NT2/D1 (cell line): ENCODE measurements around the gene GNAL.

ENCODE experiments used
- SUZ12 ChIP-seq: IDR thresholded peaks from 2 replicates; pipeline ENCODE4 v1.6.1; 2011; ENCODE audit not compliant: insufficient read length, insufficient read depth; ENCODE audit errors: extremely low read depth
- YY1 ChIP-seq: IDR thresholded peaks from 2 replicates; pipeline ENCODE4 v1.6.1; 2011; ENCODE audit not compliant: insufficient read length, insufficient read depth

DNA sequence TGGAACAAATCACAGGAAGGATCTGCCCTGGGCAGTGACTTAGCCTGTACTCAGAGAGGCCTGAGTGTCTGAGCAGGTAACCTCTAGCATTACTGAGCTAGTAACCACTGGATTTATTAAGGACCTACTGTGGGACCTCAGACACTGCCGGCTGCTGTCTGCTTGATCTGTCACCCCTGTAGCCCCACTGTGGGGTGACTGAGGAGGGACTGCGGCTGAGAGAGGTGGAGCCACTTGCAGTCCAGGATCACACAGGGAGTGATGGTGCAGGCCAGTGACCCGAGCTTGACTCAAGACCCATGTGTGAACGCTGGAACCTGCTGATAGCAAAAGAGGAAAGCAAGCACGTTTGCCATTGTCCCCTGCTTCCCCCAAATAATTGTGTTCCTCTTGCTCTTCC is 177.7 kb downstream of the GNAL start:
- TF ChIP-seq YY1 (no peak), SUZ12 (no peak)
